Ovary (tissue), 3 donors: Measurements from ENCODE around the gene ISCA2.

Source experiments
- CTCF ChIP-seq, 3 donors: fragments of 450-650 bp in 2 of 3; fragments of 200-600 bp in 1 of 3; IDR thresholded peaks; one replicate each; pipeline versions ENCODE4 v1.5.1 to v1.8.0; 2016 to 2022; ENCODE audit warnings: antibody characterized with exemption in 3 of 3, mild to moderate bottlenecking in 1 of 3
- EP300 ChIP-seq: sonication (generic); formaldehyde crosslinking; IDR thresholded peaks from one replicate; pipeline ENCODE4 v1.6.1; 2017; ENCODE audit warnings: antibody characterized with exemption
- POLR2A ChIP-seq: fragments of 450-650 bp; IDR thresholded peaks from one replicate; pipeline ENCODE4 v1.6.1; 2017; ENCODE audit warnings: antibody characterized with exemption, mild to moderate bottlenecking, moderate library complexity
- donor health status: DM: no; HTN: no; CAD: no.

DNA sequence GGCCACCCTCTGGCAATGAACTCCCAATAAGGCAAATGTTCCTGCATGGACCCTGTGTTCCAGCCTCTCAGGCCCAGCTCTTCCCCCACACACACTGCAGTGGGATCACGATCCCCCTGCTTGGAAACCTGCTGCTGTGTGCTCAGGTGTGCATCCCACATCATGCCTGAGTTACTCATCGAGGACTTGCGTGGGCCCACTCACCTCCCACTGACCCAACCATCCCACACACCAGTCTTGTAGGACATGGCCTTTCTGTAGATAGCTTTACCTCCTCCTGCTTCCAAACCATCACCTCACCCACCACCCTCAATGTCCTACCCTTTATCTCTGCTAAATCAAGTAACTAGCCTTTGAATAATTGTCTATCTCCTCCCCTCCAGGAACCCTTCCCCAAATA, 25.1 kb upstream of the ISCA2 start:
- TF ChIP-seq POLR2A (no peak), CTCF (IDR thresholded peaks at IDR 0.05) (no peak), EP300 (no peak)
